ENCODE measurements around the gene RUVBL2.

The RUVBL2 gene

GRCh38 chr19:48989701-48990291 is 3.9 kb upstream of the RUVBL2 start:
- no peak for DNase-seq

DNA sequence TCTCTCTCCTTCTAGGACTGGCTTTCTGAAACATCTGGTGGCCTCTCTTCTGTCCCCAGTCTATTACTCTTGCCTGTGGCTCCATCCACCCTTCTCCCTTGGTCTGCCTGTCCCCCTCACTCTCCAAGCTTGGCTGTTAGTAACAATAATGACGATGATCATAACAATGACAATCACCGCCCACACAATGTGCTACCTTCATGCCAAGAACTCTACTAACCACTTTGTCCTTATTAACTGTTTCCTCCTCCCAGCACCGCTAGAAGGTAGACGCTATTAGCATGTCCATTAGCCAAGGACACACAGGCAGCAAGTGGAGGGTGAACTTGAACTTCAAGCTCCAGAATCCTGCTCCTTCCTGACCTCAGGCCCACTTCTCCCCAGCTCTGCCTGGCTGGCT is 3.3 kb upstream of the RUVBL2 start:
- DNase-seq: no peak

- no peak for DNase-seq
These were observed 2.6 kb upstream of the RUVBL2 start for GRCh38 chr19:48991011-48991609.

DNA sequence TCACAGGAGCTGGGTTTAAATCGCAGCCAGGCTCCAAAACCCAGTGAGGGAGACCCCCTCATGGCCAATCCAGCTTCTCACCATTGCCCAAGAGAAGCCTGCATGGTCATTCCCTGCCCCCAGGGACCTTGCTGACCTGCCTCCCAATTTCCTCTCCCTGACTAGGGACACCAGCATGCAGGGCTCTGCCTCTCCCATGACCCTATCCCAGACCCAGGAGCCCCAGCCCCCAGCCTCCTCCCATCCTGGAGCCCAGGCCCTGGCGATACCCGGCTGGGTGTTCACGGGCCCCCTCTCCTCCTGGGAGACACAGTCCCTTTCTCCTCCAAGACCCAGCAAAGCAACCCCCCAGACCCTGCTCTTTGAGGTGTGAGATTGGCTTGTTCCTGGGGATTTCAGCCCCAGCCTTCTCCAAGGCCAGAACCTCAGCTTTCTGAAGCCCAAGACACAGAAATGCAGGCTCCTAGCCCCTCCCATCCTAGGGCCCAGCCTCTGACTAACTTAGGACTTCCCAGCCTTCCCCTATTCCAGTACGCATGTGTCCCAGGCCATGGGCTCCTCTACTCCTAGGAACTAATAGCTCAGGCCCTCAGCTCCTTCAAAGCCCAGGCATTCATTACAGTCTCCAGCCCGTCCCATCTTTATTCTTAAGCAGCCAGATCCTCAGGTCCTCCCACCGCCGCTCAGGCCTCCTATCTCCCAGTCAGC is 1.7 kb upstream of the RUVBL2 start:
- DNase-seq: no peak

DNA sequence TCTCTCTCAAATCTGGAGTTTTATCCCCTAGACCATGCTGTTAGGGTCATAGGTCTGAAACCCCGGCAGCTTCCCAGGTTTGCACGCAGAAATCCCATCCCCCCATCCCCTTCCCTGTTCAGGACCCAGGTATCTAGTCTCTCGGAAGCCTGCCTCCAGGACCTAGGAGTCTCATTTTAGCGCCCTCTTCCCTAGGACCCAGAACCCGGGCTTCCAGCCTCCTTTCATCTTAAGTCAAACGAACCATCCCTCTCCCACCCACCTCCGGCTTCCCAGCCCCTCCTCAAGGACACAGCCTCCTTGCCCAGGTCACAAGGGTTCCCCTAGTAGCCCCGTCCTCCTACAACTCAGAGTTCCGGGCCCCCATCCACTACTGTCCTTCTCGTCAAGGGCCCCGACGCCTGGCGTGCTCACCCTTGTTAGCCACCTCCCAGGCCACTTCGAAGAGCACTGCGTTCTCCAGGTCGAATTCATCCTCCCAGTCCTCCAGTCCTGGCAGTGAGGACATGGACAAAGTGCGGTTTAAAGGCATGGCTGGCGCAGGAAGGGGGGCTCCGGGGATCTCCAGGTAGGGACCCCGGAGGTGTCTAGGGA is 1.0 kb upstream of the RUVBL2 start:
- no peak for DNase-seq

GRCh38 chr19:48994035-48994386 is 324 bp downstream of the RUVBL2 start:
- no peak for DNase-seq

DNA sequence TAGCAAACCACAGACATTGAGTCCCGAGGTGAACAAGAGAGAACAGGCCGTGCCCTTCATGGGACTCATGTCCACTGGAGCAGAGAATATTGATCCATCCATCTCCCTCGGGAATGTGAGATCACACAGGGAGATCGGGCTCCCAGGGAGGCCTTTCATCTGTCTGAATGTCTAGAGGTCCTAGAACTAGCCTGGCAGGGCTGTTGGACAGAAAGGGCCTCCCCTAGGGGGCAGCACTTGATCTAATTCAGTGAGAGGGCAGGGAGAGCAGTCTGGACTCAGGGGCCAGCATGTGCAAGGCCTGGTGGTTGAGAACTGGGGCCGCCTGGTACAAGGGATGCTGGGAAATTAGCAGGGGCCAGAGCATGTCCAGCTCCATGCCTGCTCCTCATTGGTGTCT is 4.3 kb downstream of the RUVBL2 start:
- peak; percentile 53 for DNase-seq

GRCh38 chr19:48999481-49000325 is 6.0 kb downstream of the RUVBL2 start:
- DNase-seq: peak; percentile 74

DNA sequence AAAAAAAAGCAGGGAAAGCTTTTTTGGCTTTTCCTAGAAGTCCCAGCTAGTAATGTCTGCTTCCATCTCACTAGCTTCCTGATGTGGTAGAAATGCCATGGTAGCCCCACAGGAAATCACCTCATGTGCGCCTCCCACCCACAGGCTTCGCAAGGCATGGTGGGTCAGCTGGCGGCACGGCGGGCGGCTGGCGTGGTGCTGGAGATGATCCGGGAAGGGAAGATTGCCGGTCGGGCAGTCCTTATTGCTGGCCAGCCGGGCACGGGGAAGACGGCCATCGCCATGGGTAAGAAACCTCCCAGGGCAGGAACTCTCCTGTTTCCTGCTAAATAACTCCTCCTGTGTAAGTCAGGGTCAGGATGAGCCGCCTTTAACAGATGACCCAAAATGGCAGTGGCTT is 10.4 kb downstream of the RUVBL2 start:
- no peak for DNase-seq

GRCh38 chr19:49004964-49005614 is 11.4 kb downstream of the RUVBL2 start:
- no peak for DNase-seq

DNA sequence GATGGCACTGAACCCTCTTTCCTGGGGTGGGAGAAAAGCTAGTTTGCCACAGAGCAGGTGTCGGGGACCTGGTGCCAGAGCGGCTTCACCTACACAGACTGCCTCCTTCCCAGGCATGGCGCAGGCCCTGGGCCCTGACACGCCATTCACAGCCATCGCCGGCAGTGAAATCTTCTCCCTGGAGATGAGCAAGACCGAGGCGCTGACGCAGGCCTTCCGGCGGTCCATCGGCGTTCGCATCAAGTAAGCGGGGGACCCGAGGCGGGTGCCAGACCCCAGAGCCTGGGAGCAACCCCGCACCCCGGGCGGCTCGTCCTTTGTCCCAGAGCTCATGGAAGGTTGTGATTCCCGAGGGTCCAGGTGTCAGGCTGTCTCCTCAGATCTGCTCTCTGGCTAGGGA is 13.2 kb downstream of the RUVBL2 start:
- DNase-seq: no peak

DNA sequence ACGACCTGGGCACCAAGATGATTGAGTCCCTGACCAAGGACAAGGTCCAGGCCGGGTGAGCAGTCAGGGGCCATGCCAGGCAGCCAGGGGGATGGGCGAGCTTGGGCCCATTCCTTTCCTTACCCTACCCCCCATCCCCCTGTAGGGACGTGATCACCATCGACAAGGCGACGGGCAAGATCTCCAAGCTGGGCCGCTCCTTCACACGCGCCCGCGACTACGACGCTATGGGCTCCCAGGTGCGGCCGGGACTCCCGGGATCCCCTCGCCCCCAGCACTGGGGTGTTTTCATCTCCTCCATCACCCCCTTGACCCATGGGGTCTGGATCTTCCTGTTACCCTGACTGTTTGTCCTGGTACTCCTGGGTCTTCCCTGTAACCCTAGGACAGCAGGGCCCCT is 16.1 kb downstream of the RUVBL2 start:
- DNase-seq: no peak

DNA sequence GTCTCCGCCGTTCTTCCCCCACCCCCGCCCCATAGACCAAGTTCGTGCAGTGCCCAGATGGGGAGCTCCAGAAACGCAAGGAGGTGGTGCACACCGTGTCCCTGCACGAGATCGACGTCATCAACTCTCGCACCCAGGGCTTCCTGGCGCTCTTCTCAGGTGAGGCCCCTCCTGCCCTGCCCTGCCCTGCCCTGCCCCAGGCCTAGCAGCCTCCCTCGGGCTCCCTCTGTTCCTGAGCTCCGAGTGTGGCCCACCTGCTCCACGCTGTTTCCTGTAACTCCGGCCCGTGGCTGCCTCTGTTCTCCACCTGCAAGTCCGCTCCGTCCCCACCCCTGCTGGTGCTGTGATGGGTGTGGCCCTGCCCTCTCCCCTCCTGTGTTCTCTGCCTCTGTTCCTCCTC is 16.8 kb downstream of the RUVBL2 start:
- DNase-seq: no peak

GRCh38 chr19:49011194-49011593 is 17.5 kb downstream of the RUVBL2 start:
- DNase-seq: no peak

- DNase-seq: no peak
These were observed 20.6 kb downstream of the RUVBL2 start for GRCh38 chr19:49014123-49014869.

GRCh38 chr19:49014870-49015255 is 21.2 kb downstream of the RUVBL2 start:
- DNase-seq: no peak

DNA sequence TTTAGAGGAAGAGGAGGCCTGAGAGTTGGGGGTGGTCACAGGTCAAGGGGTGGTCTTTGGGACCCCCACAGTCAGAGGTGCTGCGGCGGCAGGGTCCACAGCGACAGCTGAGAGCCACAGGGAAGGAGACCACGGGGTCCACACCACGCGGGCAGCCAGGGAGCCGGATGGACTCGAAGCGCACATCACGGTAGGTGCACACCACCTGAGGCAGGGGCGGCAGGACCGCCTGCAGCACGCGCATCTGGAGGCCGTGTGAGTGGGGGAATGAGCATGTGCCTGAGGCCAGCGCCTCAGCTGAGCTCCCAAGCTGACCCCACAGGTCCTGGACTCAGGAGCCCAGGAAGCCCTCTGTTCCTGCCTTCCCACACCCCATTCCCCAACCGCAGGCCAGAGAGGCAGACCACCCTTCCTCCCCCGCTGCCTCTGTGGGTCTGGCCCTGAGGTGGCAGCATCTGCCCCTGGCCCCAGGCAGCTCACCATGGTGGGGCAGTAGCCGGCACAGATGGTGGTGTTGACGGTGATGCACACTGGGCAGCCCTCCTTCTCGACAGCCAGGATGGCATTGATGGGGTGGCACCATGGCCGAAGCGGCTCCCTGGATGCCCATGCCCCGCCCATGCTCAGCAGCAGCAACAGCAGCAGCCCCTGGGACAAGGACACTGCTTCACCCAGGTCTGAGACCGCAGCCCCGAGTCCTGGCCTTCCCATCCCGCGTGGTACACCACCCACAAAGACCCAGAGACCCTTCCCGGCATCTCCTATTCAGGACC is 22.6 kb downstream of the RUVBL2 start:
- no peak for DNase-seq

- DNase-seq: no peak
These were observed 23.5 kb downstream of the RUVBL2 start, which contains the start of gene LHB for GRCh38 chr19:49017041-49017665. LHB (minus strand) TSS chr19:49017091; CDS start chr19:49017081, 10 bp downstream.

DNA sequence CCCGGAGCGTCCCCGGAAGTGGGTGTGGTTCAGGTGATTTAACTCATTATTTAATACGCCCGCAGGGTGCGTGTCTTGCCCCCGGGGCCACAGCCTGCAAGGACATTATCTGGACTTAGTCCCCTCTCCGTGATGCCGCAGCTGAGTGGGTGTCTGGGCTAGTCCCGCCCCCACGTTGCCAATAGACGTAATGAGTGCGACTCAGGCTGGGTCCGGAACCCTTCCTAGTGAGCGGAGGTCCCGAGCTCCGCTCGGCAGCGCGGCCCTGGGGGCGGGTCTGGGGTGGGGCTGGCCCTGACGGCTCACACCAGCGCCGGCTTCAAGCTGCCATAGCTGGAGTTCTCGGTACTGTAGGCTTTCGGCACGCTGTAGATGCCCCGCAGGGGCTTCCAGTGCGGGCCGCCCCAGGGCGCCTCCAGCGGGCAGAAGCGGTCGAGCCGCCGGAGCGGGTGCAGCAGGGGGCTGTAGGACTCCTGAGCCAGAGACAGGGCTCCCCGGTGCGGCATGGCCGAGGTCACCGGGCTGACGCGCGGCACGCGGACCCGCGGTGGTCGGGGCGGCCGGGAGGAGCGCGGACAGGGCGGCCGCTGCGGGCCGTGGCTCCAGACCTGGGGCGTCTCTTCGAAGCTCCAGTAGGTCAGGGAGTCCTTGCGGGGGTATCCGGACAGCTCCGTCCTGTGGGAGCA is 24.1 kb downstream of the RUVBL2 start:
- DNase-seq: peak; percentile 69

Data from activated CD8-positive, alpha-beta memory T cell treated with anti-CD3 and anti-CD28 coated beads, Interleukin-2, amount 50 U/mL, for 4 hours (primary cell).